HEK293 (cell line): ENCODE measurements around the gene UBALD1.

ENCODE experiments used
- PRDM4 ChIP-seq: fragments of 450-650 bp; formaldehyde crosslinking; IDR thresholded peaks from 2 replicates; pipeline ENCODE4 v1.5.1; 2017; ENCODE audit warnings: missing biosample characterization, missing genetic modification characterization
- RBAK ChIP-seq: fragments of 450-650 bp; formaldehyde crosslinking; IDR thresholded peaks from 2 replicates; pipeline ENCODE4 v1.5.1; 2016; ENCODE audit warnings: missing biosample characterization, missing genetic modification characterization
- REST ChIP-seq: fragments of 450-650 bp; formaldehyde crosslinking; IDR thresholded peaks from 2 replicates; pipeline ENCODE4 v1.5.1; 2016; ENCODE audit warnings: missing biosample characterization, missing genetic modification characterization
- SP3 ChIP-seq: fragments of 450-650 bp; formaldehyde crosslinking; IDR thresholded peaks from 2 replicates; pipeline ENCODE4 v1.5.1; 2016; ENCODE audit warnings: missing biosample characterization, missing genetic modification characterization
- YY1 ChIP-seq: fragments of 450-650 bp; formaldehyde crosslinking; IDR thresholded peaks from 2 replicates; pipeline ENCODE4 v1.5.1; 2018; ENCODE audit warnings: missing biosample characterization, missing genetic modification characterization
- ZNF214 ChIP-seq: fragments of 450-650 bp; formaldehyde crosslinking; IDR thresholded peaks from 2 replicates; pipeline ENCODE4 v1.5.1; 2017; ENCODE audit warnings: missing biosample characterization, mild to moderate bottlenecking, missing genetic modification characterization, borderline replicate concordance
- ZNF600 ChIP-seq: fragments of 450-650 bp; formaldehyde crosslinking; IDR thresholded peaks from 2 replicates; pipeline ENCODE4 v1.5.1; 2016; ENCODE audit warnings: missing biosample characterization, missing genetic modification characterization
- ZNF704 ChIP-seq: fragments of 450-650 bp; formaldehyde crosslinking; IDR thresholded peaks from 2 replicates; pipeline ENCODE4 v1.5.1; 2016; ENCODE audit warnings: missing biosample characterization, missing genetic modification characterization
- ZNF830 ChIP-seq: fragments of 450-650 bp; IDR thresholded peaks from 2 replicates; pipeline ENCODE4 v1.5.0; 2018; ENCODE audit warnings: missing biosample characterization, missing genetic modification characterization, low read depth, mild to moderate bottlenecking, moderate library complexity
- ZSCAN16 ChIP-seq: fragments of 450-650 bp; formaldehyde crosslinking; IDR thresholded peaks from 2 replicates; pipeline ENCODE4 v1.5.1; 2016; ENCODE audit warnings: missing biosample characterization, missing genetic modification characterization
- ZSCAN18 ChIP-seq: fragments of 450-650 bp; formaldehyde crosslinking; IDR thresholded peaks from 2 replicates; pipeline ENCODE4 v1.5.1; 2016; ENCODE audit warnings: missing biosample characterization, missing genetic modification characterization
- TF ChIP-seq, protein P1 (sequence below): fragments of 450-650 bp; formaldehyde crosslinking; IDR thresholded peaks from 2 replicates; pipeline ENCODE4 v1.5.1; 2016; ENCODE audit warnings: missing biosample characterization, missing genetic modification characterization, borderline replicate concordance
- TF ChIP-seq, protein P2 (sequence below): fragments of 450-650 bp; formaldehyde crosslinking; IDR thresholded peaks from 2 replicates; pipeline ENCODE4 v1.5.1; 2016; ENCODE audit warnings: missing biosample characterization, missing genetic modification characterization
- TF ChIP-seq, protein P3 (sequence below): fragments of 450-650 bp; formaldehyde crosslinking; IDR thresholded peaks from 2 replicates; pipeline ENCODE4 v1.5.1; 2016; ENCODE audit warnings: missing biosample characterization, missing genetic modification characterization, low read depth

DNA sequence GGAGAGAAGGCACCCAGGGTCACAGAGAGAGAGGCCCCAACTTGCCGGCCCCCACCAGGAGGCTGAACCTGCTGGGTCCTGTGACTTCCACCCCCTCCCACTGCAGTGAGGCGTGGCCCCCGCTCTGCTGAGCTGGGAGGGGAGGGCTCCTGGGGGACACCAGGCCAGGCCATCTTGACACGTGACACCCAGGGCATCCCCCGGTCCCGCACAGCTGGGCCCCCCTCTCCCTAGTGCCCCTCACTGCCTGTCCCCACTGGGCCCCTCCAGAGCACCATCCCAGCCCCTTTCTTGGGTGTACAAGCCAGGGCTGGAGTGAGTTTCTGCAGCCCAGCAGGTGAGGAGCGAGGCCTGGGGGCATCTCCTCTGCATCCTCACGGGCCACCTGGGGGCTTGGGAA lies 12.4 kb downstream of the UBALD1 start:
- TF ChIP-seq RBAK (tag by site-specific recombination) (no peak), REST (tag by site-specific recombination) (no peak), ZSCAN18 (tag by site-specific recombination) (no peak), ZNF830 (no peak), ZNF600 (tag by site-specific recombination) (no peak), ZSCAN16 (tag by site-specific recombination) (no peak), ZNF214 (tag by site-specific recombination) (no peak), PRDM4 (tag by site-specific recombination) (no peak), ZNF704 (no peak), YY1 (tag by site-specific recombination) (no peak), SP3 (no peak)
- TF ChIP-seq, protein P1, sequence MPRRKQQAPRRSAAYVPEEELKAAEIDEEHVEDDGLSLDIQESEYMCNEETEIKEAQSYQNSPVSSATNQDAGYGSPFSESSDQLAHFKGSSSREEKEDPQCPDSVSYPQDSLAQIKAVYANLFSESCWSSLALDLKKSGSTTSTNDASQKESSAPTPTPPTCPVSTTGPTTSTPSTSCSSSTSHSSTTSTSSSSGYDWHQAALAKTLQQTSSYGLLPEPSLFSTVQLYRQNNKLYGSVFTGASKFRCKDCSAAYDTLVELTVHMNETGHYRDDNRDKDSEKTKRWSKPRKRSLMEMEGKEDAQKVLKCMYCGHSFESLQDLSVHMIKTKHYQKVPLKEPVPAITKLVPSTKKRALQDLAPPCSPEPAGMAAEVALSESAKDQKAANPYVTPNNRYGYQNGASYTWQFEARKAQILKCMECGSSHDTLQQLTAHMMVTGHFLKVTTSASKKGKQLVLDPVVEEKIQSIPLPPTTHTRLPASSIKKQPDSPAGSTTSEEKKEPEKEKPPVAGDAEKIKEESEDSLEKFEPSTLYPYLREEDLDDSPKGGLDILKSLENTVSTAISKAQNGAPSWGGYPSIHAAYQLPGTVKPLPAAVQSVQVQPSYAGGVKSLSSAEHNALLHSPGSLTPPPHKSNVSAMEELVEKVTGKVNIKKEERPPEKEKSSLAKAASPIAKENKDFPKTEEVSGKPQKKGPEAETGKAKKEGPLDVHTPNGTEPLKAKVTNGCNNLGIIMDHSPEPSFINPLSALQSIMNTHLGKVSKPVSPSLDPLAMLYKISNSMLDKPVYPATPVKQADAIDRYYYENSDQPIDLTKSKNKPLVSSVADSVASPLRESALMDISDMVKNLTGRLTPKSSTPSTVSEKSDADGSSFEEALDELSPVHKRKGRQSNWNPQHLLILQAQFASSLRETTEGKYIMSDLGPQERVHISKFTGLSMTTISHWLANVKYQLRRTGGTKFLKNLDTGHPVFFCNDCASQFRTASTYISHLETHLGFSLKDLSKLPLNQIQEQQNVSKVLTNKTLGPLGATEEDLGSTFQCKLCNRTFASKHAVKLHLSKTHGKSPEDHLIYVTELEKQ (tag by site-specific recombination): no peak
- TF ChIP-seq, protein P2, sequence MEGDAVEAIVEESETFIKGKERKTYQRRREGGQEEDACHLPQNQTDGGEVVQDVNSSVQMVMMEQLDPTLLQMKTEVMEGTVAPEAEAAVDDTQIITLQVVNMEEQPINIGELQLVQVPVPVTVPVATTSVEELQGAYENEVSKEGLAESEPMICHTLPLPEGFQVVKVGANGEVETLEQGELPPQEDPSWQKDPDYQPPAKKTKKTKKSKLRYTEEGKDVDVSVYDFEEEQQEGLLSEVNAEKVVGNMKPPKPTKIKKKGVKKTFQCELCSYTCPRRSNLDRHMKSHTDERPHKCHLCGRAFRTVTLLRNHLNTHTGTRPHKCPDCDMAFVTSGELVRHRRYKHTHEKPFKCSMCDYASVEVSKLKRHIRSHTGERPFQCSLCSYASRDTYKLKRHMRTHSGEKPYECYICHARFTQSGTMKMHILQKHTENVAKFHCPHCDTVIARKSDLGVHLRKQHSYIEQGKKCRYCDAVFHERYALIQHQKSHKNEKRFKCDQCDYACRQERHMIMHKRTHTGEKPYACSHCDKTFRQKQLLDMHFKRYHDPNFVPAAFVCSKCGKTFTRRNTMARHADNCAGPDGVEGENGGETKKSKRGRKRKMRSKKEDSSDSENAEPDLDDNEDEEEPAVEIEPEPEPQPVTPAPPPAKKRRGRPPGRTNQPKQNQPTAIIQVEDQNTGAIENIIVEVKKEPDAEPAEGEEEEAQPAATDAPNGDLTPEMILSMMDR: no peak
- TF ChIP-seq, protein P3, sequence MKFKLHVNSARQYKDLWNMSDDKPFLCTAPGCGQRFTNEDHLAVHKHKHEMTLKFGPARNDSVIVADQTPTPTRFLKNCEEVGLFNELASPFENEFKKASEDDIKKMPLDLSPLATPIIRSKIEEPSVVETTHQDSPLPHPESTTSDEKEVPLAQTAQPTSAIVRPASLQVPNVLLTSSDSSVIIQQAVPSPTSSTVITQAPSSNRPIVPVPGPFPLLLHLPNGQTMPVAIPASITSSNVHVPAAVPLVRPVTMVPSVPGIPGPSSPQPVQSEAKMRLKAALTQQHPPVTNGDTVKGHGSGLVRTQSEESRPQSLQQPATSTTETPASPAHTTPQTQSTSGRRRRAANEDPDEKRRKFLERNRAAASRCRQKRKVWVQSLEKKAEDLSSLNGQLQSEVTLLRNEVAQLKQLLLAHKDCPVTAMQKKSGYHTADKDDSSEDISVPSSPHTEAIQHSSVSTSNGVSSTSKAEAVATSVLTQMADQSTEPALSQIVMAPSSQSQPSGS: no peak
